Gastroesophageal sphincter (tissue), 4 donors: Measurements from ENCODE around the gene CPXM2. TPM values are rescaled to one million over a fixed set of nuclear protein-coding genes. Genes with fewer than 3 reads are reported as not detected.

Experiments
- ATAC-seq: fragments of 150-250 bp; one replicate; pipeline ENCODE4 v1.9.1; 2016; ENCODE audit warnings: mild to moderate bottlenecking, moderate library complexity
- H3K27ac ChIP-seq, 4 donors: fragments of 200-600 bp; sonication (generic) in 3 of 4; 1 replicate in 3 of 4; 2 replicates in 1 of 4; pipeline ENCODE4 v1.5.1; 2016 to 2019
- H3K27me3 ChIP-seq: fragments of 200-600 bp; sonication (generic); one replicate; pipeline ENCODE4 v1.5.1; 2019
- H3K36me3 ChIP-seq, 2 donors: fragments of 200-600 bp; sonication (generic); one replicate each; pipeline ENCODE4 v1.5.1; 2019; ENCODE audit warnings: control low read depth in 1 of 2
- H3K4me1 ChIP-seq, 3 donors: fragments of 200-600 bp; sonication (generic); 1 replicate in 2 of 3; 2 replicates in 1 of 3; pipeline ENCODE4 v1.5.1; 2016 to 2019; ENCODE audit warnings: control low read depth in 2 of 3
- H3K4me3 ChIP-seq, 2 donors: fragments of 200-600 bp; sonication (generic); one replicate each; pipeline ENCODE4 v1.5.1; 2019; ENCODE audit warnings: mild to moderate bottlenecking in 1 of 2, moderate library complexity in 1 of 2
- H3K9me3 ChIP-seq, 3 donors: fragments of 200-600 bp; sonication (generic); one replicate each; pipeline ENCODE4 v1.5.1; 2017 to 2019; ENCODE audit warnings: control low read depth in 2 of 3
- CTCF ChIP-seq, 4 experiments: fragments of 200-600 bp in 2 of 4; fragments of 450-650 bp in 2 of 4; sonication (generic) in 1 of 4; IDR thresholded peaks; one replicate each; pipeline ENCODE4 v1.5.1; 2017 to 2019; ENCODE audit warnings: antibody characterized with exemption in 4 of 4, mild to moderate bottlenecking in 2 of 4, moderate library complexity in 2 of 4
- EP300 ChIP-seq: sonication (generic); formaldehyde crosslinking; IDR thresholded peaks from one replicate; pipeline ENCODE4 v1.6.1; 2017; ENCODE audit warnings: antibody characterized with exemption, mild to moderate bottlenecking
- POLR2A ChIP-seq, 2 donors: fragments of 450-650 bp; IDR thresholded peaks; one replicate each; pipeline ENCODE4 v1.6.1; 2017; ENCODE audit warnings: antibody characterized with exemption in 2 of 2, mild to moderate bottlenecking in 2 of 2, moderate library complexity in 1 of 2
- POLR2AphosphoS5 ChIP-seq: sonication (generic); formaldehyde crosslinking; IDR thresholded peaks from one replicate; pipeline ENCODE4 v1.6.1; 2017; ENCODE audit warnings: antibody characterized with exemption
- WGBS, 2 donors: methylation state at CpG; one replicate each; pipeline ENCODE4 v1.1.5; 2018; ENCODE audit warnings: low coverage in 1 of 2; 5-methylcytosine and 5-hydroxymethylcytosine counted together
- total RNA-seq, 4 donors: library from RNA; depleted of rRNA; stranded (reverse); fragments of >200 nt; gene quantifications; one replicate each; pipeline ENCODE4 v1.1.0, GENCODE V29; 2016

The CPXM2 gene
- total RNA-seq, 4 donors from 2014 or later = 57.1 to 165 (median 85.1) TPM

DNA sequence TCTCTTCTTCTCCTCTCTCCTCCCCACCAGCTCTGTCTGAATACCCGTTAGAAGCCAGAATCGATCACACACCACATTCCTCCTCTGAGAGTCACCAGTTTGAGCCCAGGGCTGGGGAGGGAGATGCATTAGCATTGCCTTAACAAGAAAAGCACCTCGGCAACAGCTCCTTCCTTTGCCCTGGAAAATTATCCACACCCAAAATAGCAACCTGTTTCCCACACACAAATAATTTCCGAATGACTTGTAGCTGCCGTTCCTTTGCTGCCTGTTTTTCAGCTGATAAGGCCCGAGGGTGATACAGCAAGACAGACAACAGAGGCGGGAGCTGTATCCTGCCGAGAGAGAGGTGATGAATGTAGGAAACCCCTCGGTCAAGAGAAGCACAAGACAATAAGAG, 91.3 kb downstream of the CPXM2 start:
- peak; percentile 42 for ATAC-seq
- Histone ChIP-seq H3K27ac (peak overlapping the region; percentile 79 to 88 (median 84)), H3K9me3 (no peaks in the 10 kb centered on the region), H3K27me3 (no peaks in the 10 kb centered on the region), H3K4me3 (peak overlapping the region in 1 of 2 donors; percentile 13), H3K4me1 (peaks cover 0 to 33% (median 3%) of the 10 kb centered on the region in 3 donors), H3K36me3 (peaks cover 0 to 29% of the 10 kb centered on the region in 2 donors)
- TF ChIP-seq POLR2AphosphoS5 = peak; percentile 24
- TF ChIP-seq POLR2A (IDR thresholded peaks at IDR 0.05) = no peak
- 3 to 12% methylated on average over 5 to 6 of the region's 9 CpGs for WGBS, 2 donors

DNA sequence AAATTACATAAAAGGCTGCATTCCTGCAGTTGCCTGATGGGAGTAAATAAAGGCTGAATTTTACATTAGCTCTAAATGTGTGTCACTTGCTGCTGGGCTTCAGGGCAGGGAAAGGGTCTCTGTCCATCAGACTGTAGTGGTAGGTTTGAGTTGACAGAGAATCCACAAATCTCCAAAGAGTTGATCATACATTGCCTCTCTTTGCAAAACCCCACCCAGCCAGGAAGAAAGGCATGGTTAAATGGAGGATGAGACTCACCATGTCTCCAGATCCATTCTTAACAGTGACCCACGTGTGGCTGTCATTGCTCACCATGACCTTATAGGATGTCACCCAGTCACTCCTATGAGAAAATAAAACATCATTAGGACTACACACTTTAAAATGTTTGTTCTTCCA, 92.8 kb downstream of the CPXM2 start:
- no peaks in the 10 kb centered on the region for H3K27me3 ChIP-seq
- H3K4me3 ChIP-seq = no peak overlapping the region
- H3K9me3 ChIP-seq = no peaks in the 10 kb centered on the region
- H3K36me3 ChIP-seq = peaks cover 0 to 35% of the 10 kb centered on the region in 2 donors
- no peak for ATAC-seq
- H3K27ac ChIP-seq = peak overlapping the region in 3 of 4 donors; percentile 9 to 84 (median 79)
- no peak for TF ChIP-seq POLR2A (IDR thresholded peaks at IDR 0.05)
- WGBS, 2 donors = 67% methylated on average over 1 of the region's 1 CpG; no CpG with 5 or more reads in 1 of the 2 donors
- peaks cover 0 to 33% (median 3%) of the 10 kb centered on the region in 3 donors for H3K4me1 ChIP-seq

DNA sequence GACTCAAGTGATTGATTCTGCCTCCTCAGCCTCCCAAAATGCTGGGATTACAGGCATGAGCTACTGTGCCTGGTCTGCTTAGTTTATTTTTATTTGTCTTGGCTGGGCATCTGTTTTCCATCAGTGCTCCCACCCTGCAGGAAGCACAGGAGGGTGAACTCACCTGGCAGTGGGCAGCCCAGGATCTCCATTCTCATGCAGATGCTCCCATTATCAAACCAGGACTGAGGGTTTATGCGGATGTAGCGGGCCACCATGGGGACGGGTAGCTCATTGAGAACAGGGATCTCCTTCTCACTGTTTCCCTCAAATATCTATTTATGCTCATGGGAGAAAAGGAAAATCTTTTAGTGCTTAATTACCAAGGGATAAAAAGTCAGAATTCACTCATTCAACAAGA, 93.8 kb downstream of the CPXM2 start:
- TF ChIP-seq POLR2A (IDR thresholded peaks at IDR 0.05) (no peak), POLR2AphosphoS5 (no peak), CTCF (IDR thresholded peaks at IDR 0.05) (no peak), EP300 (no peak)
- H3K36me3 ChIP-seq = peaks cover 0 to 39% of the 10 kb centered on the region in 2 donors
- H3K4me1 ChIP-seq = peaks cover 0 to 33% (median 3%) of the 10 kb centered on the region in 3 donors
- H3K4me3 ChIP-seq = no peak overlapping the region
- H3K9me3 ChIP-seq = no peaks in the 10 kb centered on the region
- 76 to 100% methylated on average over 1 to 3 of the region's 3 CpGs for WGBS, 2 donors
- H3K27me3 ChIP-seq = no peaks in the 10 kb centered on the region
- ATAC-seq = no peak
- peak overlapping the region in 1 of 4 donors; percentile 7 for H3K27ac ChIP-seq

DNA sequence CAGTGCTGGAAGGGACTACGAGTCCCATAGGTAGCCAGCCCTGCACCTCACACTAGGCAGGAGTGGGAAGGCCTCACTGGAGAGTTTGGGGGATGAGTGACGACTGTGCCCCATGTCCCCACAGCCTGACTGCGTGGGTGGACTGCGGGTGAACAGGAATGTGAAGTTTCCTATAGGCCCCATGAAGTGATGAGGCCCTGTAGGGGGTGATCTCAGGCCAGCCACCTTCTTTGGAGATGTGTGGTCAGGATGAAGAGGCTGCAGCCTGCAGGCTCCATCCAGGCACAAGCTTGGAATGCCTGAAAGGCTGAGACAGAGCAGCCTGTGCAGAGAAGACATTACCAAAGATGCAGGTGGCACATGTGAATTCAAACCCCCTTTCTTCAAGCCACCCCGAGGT, 94.9 kb downstream of the CPXM2 start:
- H3K27me3 ChIP-seq = no peaks in the 10 kb centered on the region
- WGBS, 2 donors = 86 to 90% methylated on average over 1 to 2 of the region's 5 CpGs
- TF ChIP-seq EP300 (no peak), POLR2A (IDR thresholded peaks at IDR 0.05) (no peak), CTCF (IDR thresholded peaks at IDR 0.05) (no peak), POLR2AphosphoS5 (no peak)
- peaks cover 0 to 28% (median 3%) of the 10 kb centered on the region in 3 donors for H3K4me1 ChIP-seq
- peak overlapping the region in 3 of 4 donors; percentile 27 to 51 (median 50) for H3K27ac ChIP-seq
- ATAC-seq = no peak
- peaks cover 0 to 50% of the 10 kb centered on the region in 2 donors for H3K36me3 ChIP-seq
- H3K9me3 ChIP-seq = no peaks in the 10 kb centered on the region
- H3K4me3 ChIP-seq = no peak overlapping the region

DNA sequence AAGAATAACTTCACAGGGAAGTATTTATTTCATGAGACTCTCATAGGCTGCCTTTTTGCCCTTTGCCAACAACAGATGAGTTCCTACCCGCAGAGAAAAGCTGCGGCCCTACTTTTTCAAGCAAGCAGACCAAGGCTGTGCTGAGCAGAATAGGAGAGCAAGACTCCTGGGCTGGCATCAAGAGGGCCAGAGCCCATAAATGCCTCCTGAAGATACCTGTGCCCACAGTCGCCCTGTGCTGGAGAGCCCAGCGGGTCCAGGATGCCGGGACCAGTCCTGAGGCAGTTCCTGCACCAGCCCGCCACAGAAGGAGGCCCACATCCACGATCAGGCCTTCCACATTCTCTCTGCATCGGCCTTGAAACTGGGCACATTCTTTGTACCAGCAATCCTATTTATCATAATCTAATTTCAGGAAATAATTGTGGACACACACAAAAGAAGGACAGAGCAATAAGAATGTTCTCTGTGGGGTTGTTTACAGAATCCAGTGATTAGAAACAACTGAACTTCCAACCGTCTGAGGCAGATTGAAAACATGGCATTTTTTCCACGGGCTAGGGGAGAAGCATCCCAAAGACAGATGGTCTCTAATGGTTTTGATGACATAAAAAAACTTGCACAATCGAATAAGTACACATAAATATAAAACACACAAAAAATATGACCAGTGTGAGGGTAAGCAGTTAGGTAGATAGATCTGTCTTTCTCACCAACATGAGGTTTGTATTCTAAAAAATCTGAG, 95.6 kb downstream of the CPXM2 start:
- Histone ChIP-seq H3K9me3 (peaks cover 0 to 6% (median 0%) of the 10 kb centered on the region in 3 donors), H3K4me1 (peaks cover 0 to 21% (median 2%) of the 10 kb centered on the region in 3 donors), H3K4me3 (no peak overlapping the region), H3K36me3 (peaks cover 0 to 57% of the 10 kb centered on the region in 2 donors), H3K27ac (peak overlapping the region in 3 of 4 donors; percentile 27 to 51 (median 50)), H3K27me3 (no peaks in the 10 kb centered on the region)
- ATAC-seq = no peak
- WGBS, 2 donors = 29 to 38% methylated on average over 2 to 4 of the region's 11 CpGs
- no peak for TF ChIP-seq POLR2A (IDR thresholded peaks at IDR 0.05)
- no peak for TF ChIP-seq POLR2AphosphoS5
- TF ChIP-seq EP300 = no peak
- TF ChIP-seq CTCF (IDR thresholded peaks at IDR 0.05) = no peak
